Panc1 (cell line): Measurements from ENCODE around the gene MRTFA. TPM values are rescaled to one million over a fixed set of nuclear protein-coding genes. Genes with fewer than 3 reads are reported as not detected.

ENCODE experiments used
- ATAC-seq: fragments of 200-7000 bp; cut with Tn5 transposase; 2 replicates; pipeline ENCODE4 v1.9.1; 2020; ENCODE audit warnings: mild to moderate bottlenecking, moderate library complexity
- BruUV-seq: library from RNA; stranded (reverse); fragments of 400-500 nt; replicated peaks from 2 replicates; lab custom pipeline; 2021; lab: Mats Ljungman, UMichigan
- CTCF ChIA-PET: fragments of 300-600 bp; sonication (Branson Sonifier 250); formaldehyde crosslinking; loops from one replicate; lab custom pipeline; 2022; ENCODE audit warnings: antibody characterized with exemption; lab: Charles Lee
- POLR2A ChIA-PET: fragments of 300-600 bp; sonication (Branson Sonifier 250); formaldehyde crosslinking; loops from one replicate; lab custom pipeline; 2022; ENCODE audit warnings: antibody characterized with exemption; lab: Charles Lee
- DNase-seq: peaks from one replicate; pipeline ENCODE4 v3.0.0-alpha.2; 2010; ENCODE audit warnings: low read depth, low spot score
- H3K27ac ChIP-seq: 2 replicates; pipeline ENCODE4 v1.5.1; 2011; ENCODE audit warnings: mild to moderate bottlenecking, low read length, inconsistent platforms
- H3K27me3 ChIP-seq: fragments of 200-500 bp; sonication (Bioruptor generic); 2 replicates; pipeline ENCODE4 v1.6.0; 2014; ENCODE audit warnings: low read length, inconsistent platforms; ENCODE audit not compliant: control insufficient read depth, insufficient read depth
- H3K36me3 ChIP-seq: fragments of 200-500 bp; sonication (Bioruptor generic); 2 replicates; pipeline ENCODE4 v1.5.1; 2014; ENCODE audit warnings: inconsistent platforms, mild to moderate bottlenecking, low read length, moderate library complexity; ENCODE audit not compliant: control insufficient read depth, insufficient read depth
- H3K4me1 ChIP-seq: 2 replicates; pipeline ENCODE4 v1.5.1; 2011; ENCODE audit warnings: inconsistent platforms, mild to moderate bottlenecking, low read length, moderate library complexity; ENCODE audit not compliant: control insufficient read depth, insufficient read depth
- H3K4me3 ChIP-seq, 2 experiments: 2 replicates each; pipeline ENCODE4 v1.5.1; 2011 to 2012; ENCODE audit warnings: low read depth in 2 of 2, low read length in 2 of 2, mild to moderate bottlenecking in 2 of 2, inconsistent platforms in 1 of 2, moderate library complexity in 1 of 2
- H3K9me3 ChIP-seq: fragments of 200-500 bp; sonication (Bioruptor generic); 2 replicates; pipeline ENCODE4 v1.5.1; 2014; ENCODE audit warnings: low read depth, mild to moderate bottlenecking, inconsistent platforms, low read length, moderate library complexity; ENCODE audit not compliant: control insufficient read depth, insufficient read depth
- CTCF ChIP-seq: fragments of 450-650 bp; IDR thresholded peaks from 2 replicates; pipeline ENCODE4 v1.5.1; 2017; ENCODE audit warnings: mild to moderate bottlenecking
- POLR2AphosphoS5 ChIP-seq: IDR thresholded peaks from 2 replicates; pipeline ENCODE4 v1.6.1; 2012; ENCODE audit warnings: mild to moderate bottlenecking, low read depth, low read length, moderate library complexity
- REST ChIP-seq, 2 experiments: IDR thresholded peaks; 2 replicates each; pipeline ENCODE4 v1.6.1; 2011 to 2012; ENCODE audit warnings: low read depth in 2 of 2, control low read depth in 1 of 2, low read length in 1 of 2, mild to moderate bottlenecking in 1 of 2, moderate library complexity in 1 of 2; ENCODE audit not compliant: insufficient read depth in 1 of 2
- SIN3A ChIP-seq: IDR thresholded peaks from 2 replicates; pipeline ENCODE4 v1.6.1; 2012; ENCODE audit warnings: low read depth, mild to moderate bottlenecking, low read length, moderate library complexity, borderline replicate concordance; ENCODE audit not compliant: insufficient read depth
- TCF7L2 ChIP-seq: IDR thresholded peaks from 2 replicates; pipeline ENCODE4 v1.6.1; 2011; ENCODE audit warnings: mild to moderate bottlenecking, low read depth, low read length, inconsistent platforms
- in situ Hi-C: cut with HindIII; loops from 2 replicates; pipeline ENCODE4 v1.10.0; 2016; ENCODE audit warnings: low sequenced_read_pairs, low pct_unique_long_range_greater_than_20kb
- intact Hi-C: fragments of 100-400 bp; cut with micrococcal nuclease; formaldehyde crosslinking; loops from one replicate; pipeline ENCODE4 v1.10.0; 2022; ENCODE audit not compliant: unreplicated experiment
- total RNA-seq: library from RNA; stranded (reverse); gene quantifications from one replicate; pipeline ENCODE4 v1.2.1, GENCODE V29; 2021; ENCODE audit not compliant: unreplicated experiment

Gene MRTFA
- total RNA-seq, 1 experiment from 2014 or later: 62.1 TPM

GRCh38 chr22:40473703-40474102 lies 162.8 kb downstream of the MRTFA start:
- Histone ChIP-seq H3K36me3 (no peaks in the 10 kb centered on the region), H3K4me3 (no peak overlapping the region), H3K27ac (no peak overlapping the region), H3K9me3 (no peaks in the 10 kb centered on the region), H3K27me3 (no peaks in the 10 kb centered on the region), H3K4me1 (peaks cover 13% of the 10 kb centered on the region)
- POLR2A ChIA-PET: no interaction called here
- TF ChIP-seq CTCF: no peak
- no peak for TF ChIP-seq SIN3A
- TF ChIP-seq POLR2AphosphoS5: no peak
- no peak for TF ChIP-seq TCF7L2
- no peak for ATAC-seq
- in situ Hi-C loops: no loop called here
- no peak for DNase-seq
- no TSS peak for BruUV-seq
- intact Hi-C loops: no loop called here
- CTCF ChIA-PET: no interaction called here

GRCh38 chr22:40472579-40472978 lies 163.9 kb downstream of the MRTFA start:
- CTCF ChIA-PET: no interaction called here

More at GRCh38 chr22:40472579-40472978, 163.9 kb downstream of the MRTFA start:
- no peaks in the 10 kb centered on the region for H3K27me3 ChIP-seq
- ATAC-seq (no peak), DNase-seq (no peak)
- TF ChIP-seq REST (IDR thresholded peaks at IDR 0.05; ENCODE audit: insufficient read depth in 1 of 2, low read depth in 2 of 2, low read length in 1 of 2) (no peak), CTCF (no peak), POLR2AphosphoS5 (no peak)
- POLR2A ChIA-PET: no interaction called here
- H3K4me3 ChIP-seq: no peak overlapping the region
- intact Hi-C loops (no loop called here), in situ Hi-C loops (no loop called here)
- no TSS peak for BruUV-seq
- no peaks in the 10 kb centered on the region for H3K9me3 ChIP-seq
- no peaks in the 10 kb centered on the region for H3K36me3 ChIP-seq
- H3K27ac ChIP-seq: no peak overlapping the region
- H3K4me1 ChIP-seq: peaks cover 2% of the 10 kb centered on the region
